ENCODE data around the gene PLIN3. TPM values are rescaled to one million over a fixed set of nuclear protein-coding genes. Genes with fewer than 3 reads are reported as not detected.
"Not testable (repeated sequence)": the region's sequence is repeated elsewhere in the genome, so short reads cannot be mapped to it uniquely, and the experiment has no call there.

Gene PLIN3
- total RNA-seq (2014; rRNA removed; shearing (Covaris generic)), result 36.2 and 42.2 TPM in 2 replicates
- 53.7 and 57.4 TPM in 2 replicates for polyA plus RNA-seq (2015; cell fraction: cytosol; rRNA removed)
- polyA plus RNA-seq (2015; cell fraction: nucleus; rRNA removed), result 6.7 and 12.2 TPM in 2 replicates

- peak; percentile 91 for DNase-seq (ENCODE audit: low read depth, low spot score)
- in situ Hi-C loops (cut with HindIII; ENCODE audit: low pct_unique_long_range_greater_than_20kb, low sequenced_read_pairs), result no loop called here
These were observed at the start of gene PLIN3 for GRCh38 chr19:4867534-4868285. Gene PLIN3, minus strand, starts transcription at chr19:4867667. Its CDS starts 6,273 bp downstream, at chr19:4861394.

DNA sequence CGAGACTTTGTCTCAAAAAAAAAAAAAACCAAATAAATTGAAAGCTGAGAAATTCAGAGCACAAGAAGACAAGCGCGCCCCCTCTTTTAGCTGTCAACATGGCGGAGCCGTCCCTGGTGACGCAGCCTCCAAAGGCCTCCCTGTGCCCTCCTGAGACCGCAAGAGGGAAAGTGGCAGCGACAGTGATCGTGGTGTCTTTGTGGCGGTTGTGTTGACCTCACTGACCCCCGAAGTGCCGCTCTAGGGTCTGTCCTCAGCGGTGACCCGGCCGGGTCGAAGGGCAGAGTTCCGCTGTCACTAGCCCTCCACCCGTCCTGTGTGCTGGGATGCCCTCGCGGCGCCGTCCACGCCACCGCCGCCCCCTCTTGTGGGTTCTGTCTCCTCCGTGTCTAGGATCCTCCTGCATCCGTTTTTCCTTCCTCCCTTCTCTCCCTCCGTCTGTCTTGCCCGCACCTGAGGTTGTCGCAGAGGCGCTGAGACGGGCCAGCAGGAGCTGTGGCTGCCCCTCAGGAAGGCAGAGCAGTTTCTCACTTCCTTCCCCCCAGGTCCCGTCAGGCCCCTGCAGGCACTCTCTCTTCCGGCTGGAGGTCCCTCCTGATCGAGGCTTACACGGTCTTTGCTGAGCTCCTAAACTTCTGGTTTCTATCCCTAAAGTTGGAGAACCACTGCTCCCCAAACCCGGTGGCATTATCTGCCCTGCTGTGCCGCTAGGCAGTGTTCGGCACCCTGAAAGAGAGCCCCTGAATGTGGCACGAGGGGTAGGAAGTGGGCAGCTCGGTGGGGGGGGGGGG is 49.0 kb upstream of the PLIN3 start:
- in situ Hi-C loops (cut with HindIII; ENCODE audit: low pct_unique_long_range_greater_than_20kb, low sequenced_read_pairs), result no loop called here
- DNase-seq (ENCODE audit: low read depth, low spot score), result no peak

DNA sequence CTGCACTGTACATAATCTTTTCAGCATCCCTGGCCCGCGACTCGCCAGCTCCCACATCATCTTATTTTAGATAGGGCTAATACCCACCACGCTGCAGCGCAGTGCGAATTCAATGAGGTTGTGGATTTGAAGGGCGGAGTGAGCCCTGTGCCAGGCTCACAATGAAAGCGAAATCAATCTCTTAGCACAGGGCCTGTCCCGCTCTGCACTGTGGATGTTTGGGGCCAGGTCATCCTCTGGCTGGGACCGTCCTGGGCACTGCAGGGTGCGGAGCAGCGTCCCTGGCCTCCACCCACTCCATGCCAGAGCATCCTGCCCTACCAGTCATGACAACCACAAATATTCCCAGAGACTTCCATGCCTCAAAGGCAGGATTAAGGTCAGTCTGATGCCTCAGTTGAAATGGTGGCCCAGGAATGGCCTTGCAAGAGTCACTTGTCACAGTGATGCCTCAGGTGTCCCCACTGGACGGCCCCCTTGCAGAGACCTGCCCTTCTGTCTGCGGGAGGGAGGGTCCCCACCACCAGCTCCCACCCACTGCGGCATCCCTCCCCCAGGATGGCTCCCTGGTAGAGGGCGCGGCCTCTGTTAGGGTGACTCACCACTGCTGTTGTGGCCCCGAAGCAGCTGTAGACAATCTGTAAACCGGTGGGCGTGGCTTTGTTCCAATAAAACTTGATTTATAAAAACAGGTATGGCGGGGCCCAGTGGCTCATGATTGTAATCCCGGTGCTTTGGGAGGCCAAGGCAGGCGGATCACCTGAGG is 47.5 kb upstream of the PLIN3 start:
- in situ Hi-C loops (cut with HindIII; ENCODE audit: low pct_unique_long_range_greater_than_20kb, low sequenced_read_pairs), result no loop called here
- peak; percentile 38 for DNase-seq (ENCODE audit: low read depth, low spot score)

DNA sequence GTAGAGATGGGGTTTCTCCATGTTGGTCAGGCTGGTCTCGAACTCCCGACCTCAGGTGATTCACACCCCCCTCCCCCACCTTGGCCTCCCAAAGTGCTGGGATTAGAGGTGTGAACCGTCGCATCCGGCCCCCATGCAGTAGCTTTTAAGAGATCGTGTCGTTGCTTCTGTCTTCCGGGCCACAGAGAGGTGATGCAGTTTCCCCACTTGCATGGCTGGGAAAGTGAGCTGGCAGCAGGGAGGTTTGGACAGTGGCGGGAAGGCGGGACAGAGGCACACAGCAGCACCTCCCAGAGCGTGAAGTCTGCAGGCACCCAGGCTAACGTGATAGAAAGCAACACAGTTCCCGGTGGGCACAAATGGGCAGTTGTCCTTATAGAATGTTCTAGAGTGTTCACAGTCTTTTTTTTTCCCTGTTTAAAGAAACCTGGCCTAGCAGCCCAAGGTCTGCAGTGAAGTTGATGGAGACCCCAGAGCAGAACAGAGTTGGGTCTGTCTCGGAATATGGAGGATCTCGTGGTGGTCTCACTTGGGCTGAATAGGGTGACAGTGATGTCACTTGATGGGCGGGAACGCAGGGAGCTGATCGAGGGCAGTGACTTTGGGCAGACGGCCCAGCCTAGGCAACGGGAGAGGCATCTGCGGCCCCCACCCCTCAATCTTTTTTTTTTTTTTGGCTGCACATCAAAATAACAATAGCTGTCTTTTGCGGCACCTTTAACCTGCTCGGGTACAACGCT is 46.7 kb upstream of the PLIN3 start:
- in situ Hi-C loops (cut with HindIII; ENCODE audit: low pct_unique_long_range_greater_than_20kb, low sequenced_read_pairs), result no loop called here
- DNase-seq (ENCODE audit: low read depth, low spot score), result no peak

DNA sequence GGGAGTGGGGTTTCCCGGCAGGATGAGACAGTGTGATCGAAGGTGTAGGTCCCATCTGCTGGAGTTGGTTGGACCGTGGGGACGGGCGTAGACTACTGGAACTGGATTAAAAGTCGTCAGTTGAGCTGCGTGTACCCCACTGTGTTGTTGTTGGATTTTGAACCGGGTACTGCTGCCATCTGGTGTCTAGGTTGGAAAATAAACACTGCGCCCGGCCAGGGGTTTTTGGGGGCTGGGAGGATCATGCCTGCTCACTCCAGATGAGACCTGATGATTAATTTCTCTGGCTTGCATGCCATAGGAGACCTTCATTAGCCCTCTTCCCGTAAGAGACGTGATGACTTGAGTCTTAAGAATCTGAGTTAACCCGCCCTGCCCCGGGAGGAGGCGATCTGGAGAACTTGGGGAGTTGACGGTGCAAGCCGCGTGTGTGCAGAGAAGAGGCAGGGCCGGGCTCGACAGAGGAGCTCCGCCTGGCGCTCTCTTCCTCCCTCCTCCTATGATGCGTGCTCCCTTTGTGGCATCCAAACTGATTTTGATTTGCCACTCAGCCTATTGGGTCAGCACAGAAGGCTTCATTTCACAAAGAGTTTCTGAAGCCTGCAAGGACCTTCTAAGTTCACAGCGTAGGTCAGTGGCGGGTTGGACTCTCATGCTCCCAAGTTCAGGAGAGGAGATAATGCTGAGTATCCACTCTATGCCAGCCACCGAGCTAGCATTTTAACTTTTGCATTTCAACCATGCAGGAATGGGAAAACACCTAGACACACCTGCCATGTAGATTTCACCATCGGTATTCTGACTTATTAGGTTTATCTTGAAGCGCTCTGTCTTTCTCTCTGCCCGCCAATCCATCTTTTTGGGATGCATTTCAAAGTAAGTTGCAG is 44.6 kb upstream of the PLIN3 start:
- in situ Hi-C loops (cut with HindIII; ENCODE audit: low pct_unique_long_range_greater_than_20kb, low sequenced_read_pairs), result no loop called here
- DNase-seq (ENCODE audit: low read depth, low spot score), result peak; percentile 63

DNA sequence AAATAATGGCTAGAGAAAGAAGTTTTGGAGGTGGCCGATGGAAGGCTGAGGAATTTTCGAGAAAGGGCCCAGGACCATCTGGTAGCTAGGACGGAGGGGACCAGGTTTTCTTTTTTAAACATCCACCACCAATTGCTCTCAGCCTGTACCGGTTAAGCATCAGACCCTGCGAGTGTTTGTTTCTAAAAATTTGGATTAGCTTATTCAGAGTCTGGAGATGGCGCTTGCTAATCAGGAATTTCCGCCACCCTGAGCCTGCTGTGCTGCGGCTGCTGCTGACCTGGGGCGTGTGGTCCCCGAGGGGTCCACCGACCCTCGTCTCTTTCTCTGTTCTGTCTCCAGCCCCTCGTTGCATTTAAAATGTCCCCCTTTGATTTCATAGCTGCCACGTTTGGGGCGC is 43.8 kb upstream of the PLIN3 start:
- in situ Hi-C loops (cut with HindIII; ENCODE audit: low pct_unique_long_range_greater_than_20kb, low sequenced_read_pairs), result no loop called here
- no peak for DNase-seq (ENCODE audit: low read depth, low spot score)

GRCh38 chr19:4910594-4911281 is 43.3 kb upstream of the PLIN3 start:
- in situ Hi-C loops (cut with HindIII; ENCODE audit: low pct_unique_long_range_greater_than_20kb, low sequenced_read_pairs), result no loop called here
- peak; percentile 53 for DNase-seq (ENCODE audit: low read depth, low spot score)

DNA sequence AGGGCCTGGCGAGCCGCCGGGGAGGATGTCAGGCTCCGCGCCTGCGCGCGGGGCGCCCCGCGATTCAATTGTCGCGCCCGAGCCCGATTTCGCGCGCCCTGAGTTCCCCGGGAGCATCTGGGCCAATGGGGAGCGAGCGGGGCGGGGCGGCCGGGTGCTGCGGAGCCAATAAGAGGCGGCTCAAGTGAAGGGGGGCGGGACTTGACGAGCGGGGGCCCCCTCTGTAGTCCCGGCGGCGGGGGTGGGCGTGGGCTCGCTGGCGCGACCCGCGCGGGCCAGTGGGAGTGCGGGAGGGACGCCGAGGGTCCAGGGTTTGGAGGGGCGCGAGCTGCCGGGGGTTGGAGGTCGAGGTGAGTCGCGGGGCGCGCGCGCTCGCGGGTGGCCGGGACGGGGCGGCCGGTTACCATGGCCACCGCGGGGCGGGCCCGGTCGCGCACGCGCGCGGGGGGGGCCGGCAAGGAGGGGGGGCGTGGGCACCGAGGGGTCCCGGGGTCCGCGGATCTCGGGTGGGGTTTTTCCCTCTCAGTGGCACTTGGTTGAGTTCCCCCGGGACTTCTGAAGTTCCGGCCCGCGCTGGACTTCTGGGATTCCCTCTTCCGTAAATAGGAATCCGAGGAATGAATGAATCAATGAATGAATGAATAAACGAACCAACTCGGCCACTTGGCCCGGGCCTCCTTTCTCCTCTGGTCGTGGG is 42.6 kb upstream of the PLIN3 start:
- in situ Hi-C loops (cut with HindIII; ENCODE audit: low pct_unique_long_range_greater_than_20kb, low sequenced_read_pairs), result no loop called here
- peak; percentile 85 for DNase-seq (ENCODE audit: low read depth, low spot score)

DNA sequence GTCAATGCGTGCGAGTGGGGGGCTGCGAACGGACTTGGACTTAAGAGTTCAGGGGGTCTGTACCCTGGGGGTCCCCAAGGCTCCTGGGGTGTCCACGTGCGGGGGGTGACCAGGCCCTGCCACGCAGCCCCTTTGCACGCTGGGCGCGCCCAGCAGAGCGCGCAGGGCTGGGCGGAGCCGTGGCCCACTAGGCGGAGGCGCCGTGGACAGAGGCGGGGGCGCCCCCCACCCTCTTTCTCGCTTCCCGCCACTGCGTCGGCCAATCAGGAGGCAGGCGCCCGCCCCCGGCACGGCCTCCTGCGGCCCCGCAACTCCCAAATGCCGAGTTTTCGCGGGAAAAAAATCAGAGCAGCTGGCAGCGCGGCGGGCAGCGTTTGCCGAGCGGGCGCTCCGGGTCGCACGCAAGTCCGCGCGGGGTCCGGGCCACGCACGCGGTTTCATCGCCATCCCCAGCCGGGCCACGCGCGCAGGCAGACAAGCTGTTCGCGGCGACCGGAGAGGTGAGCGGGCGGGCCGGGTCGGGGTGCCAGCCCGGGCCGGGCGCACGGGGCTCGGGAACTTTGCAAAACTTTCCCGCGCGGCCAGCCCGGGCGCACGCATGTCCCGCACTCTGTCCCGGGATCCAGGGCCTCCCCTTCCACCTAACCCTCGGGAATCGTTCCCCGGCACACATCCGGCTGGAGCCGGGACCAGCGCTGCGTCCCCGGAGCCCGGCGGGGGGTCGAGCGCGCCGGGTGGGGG is 41.9 kb upstream of the PLIN3 start, which contains the start of gene UHRF1:
UHRF1 (plus strand) TSS at position 346 of the 741 bp plus-strand sequence. CDS start 1,385 bp downstream, outside the sequence.
- in situ Hi-C loops (cut with HindIII; ENCODE audit: low pct_unique_long_range_greater_than_20kb, low sequenced_read_pairs), result no loop called here
- DNase-seq (ENCODE audit: low read depth, low spot score), result peak; percentile 16

- DNase-seq (ENCODE audit: low read depth, low spot score), result no peak
- in situ Hi-C loops (cut with HindIII; ENCODE audit: low pct_unique_long_range_greater_than_20kb, low sequenced_read_pairs), result no loop called here
These were observed 41.3 kb upstream of the PLIN3 start for GRCh38 chr19:4908781-4909155.

- DNase-seq (ENCODE audit: low read depth, low spot score), result no peak
- in situ Hi-C loops (cut with HindIII; ENCODE audit: low pct_unique_long_range_greater_than_20kb, low sequenced_read_pairs), result no loop called here
These were observed 40.9 kb upstream of the PLIN3 start for GRCh38 chr19:4908360-4908759.

GRCh38 chr19:4906963-4907362 is 39.5 kb upstream of the PLIN3 start:
- in situ Hi-C loops (cut with HindIII; ENCODE audit: low pct_unique_long_range_greater_than_20kb, low sequenced_read_pairs), result no loop called here
- DNase-seq (ENCODE audit: low read depth, low spot score), result no peak

- no peak for DNase-seq (ENCODE audit: low read depth, low spot score)
- in situ Hi-C loops (cut with HindIII; ENCODE audit: low pct_unique_long_range_greater_than_20kb, low sequenced_read_pairs), result no loop called here
These were observed 37.0 kb upstream of the PLIN3 start for GRCh38 chr19:4904481-4904880.

- DNase-seq (ENCODE audit: low read depth, low spot score), result no peak
- in situ Hi-C loops (cut with HindIII; ENCODE audit: low pct_unique_long_range_greater_than_20kb, low sequenced_read_pairs), result no loop called here
These were observed 35.3 kb upstream of the PLIN3 start, which contains the start of gene ARRDC5 for GRCh38 chr19:4902796-4903195. Gene ARRDC5, minus strand, starts transcription at chr19:4902896. Its CDS starts 71 bp downstream, at chr19:4902825.

- in situ Hi-C loops (cut with HindIII; ENCODE audit: low pct_unique_long_range_greater_than_20kb, low sequenced_read_pairs); DNase-seq (ENCODE audit: low read depth, low spot score): not testable (repeated sequence)
These were observed 33.4 kb upstream of the PLIN3 start for GRCh38 chr19:4900879-4901278.

Measured in SK-MEL-5 (cell line).